Effector memory CD8-positive, alpha-beta T cell (primary cell): ENCODE results near the gene ZBTB39.
"Not testable (repeated sequence)": the region's sequence is repeated elsewhere in the genome, so short reads cannot be mapped to it uniquely, and the experiment has no call there.

ENCODE experiments used
- ATAC-seq: fragments of 150-1000 bp; cut with Tn5 transposase; replicated peaks from 2 replicates; pipeline ENCODE4 v1.10.0; 2021; ENCODE audit warnings: mild to moderate bottlenecking, moderate library complexity
- DNase-seq, 3 experiments: peaks; one replicate each; pipeline ENCODE4 v3.0.0; 2021
- H3K27ac Mint-ChIP-seq, 2 donors: one replicate each; pipeline ENCODE4 v1.8.0; 2022; ENCODE audit warnings: mild to moderate bottlenecking in 2 of 2, mixed read lengths in 2 of 2, moderate library complexity in 2 of 2
- H3K27me3 Mint-ChIP-seq, 2 donors: one replicate each; pipeline ENCODE4 v1.8.0; 2022; ENCODE audit warnings: mixed read lengths in 2 of 2
- H3K36me3 Mint-ChIP-seq: one replicate; pipeline ENCODE4 v1.8.0; 2022; ENCODE audit warnings: mild to moderate bottlenecking, moderate library complexity, mixed read lengths; ENCODE audit not compliant: insufficient read depth
- H3K4me1 Mint-ChIP-seq, 2 donors: one replicate each; pipeline ENCODE4 v1.8.0; 2022; ENCODE audit warnings: low read depth in 2 of 2, mixed read lengths in 2 of 2
- H3K4me3 Mint-ChIP-seq, 2 donors: one replicate each; pipeline ENCODE4 v1.8.0; 2022; ENCODE audit warnings: mild to moderate bottlenecking in 2 of 2, mixed read lengths in 2 of 2, moderate library complexity in 2 of 2
- H3K9me3 Mint-ChIP-seq, 2 donors: one replicate each; pipeline ENCODE4 v1.8.0; 2022; ENCODE audit warnings: mixed read lengths in 2 of 2

The ZBTB39 gene

GRCh38 chr12:56990648-56991318 lies 15.6 kb downstream of the ZBTB39 start:
- DNase-seq (no peak), ATAC-seq (no peak)
- Mint-ChIP-seq H3K27me3 (no peaks in the 10 kb centered on the region), H3K4me1 (peaks cover 6 to 8% of the 10 kb centered on the region in 2 donors), H3K27ac (peak overlapping the region; percentile 33 to 47), H3K9me3 (no peaks in the 10 kb centered on the region), H3K4me3 (no peak overlapping the region), H3K36me3 (peaks cover 4% of the 10 kb centered on the region)

- Mint-ChIP-seq H3K4me1 (peaks cover 6 to 8% of the 10 kb centered on the region in 2 donors), H3K27ac (peak overlapping the region in 1 of 2 donors; percentile 47), H3K9me3 (no peaks in the 10 kb centered on the region), H3K27me3 (no peaks in the 10 kb centered on the region), H3K36me3 (peaks cover 4% of the 10 kb centered on the region), H3K4me3 (no peak overlapping the region)
- ATAC-seq = no peak
- DNase-seq = no peak
These were observed 16.3 kb downstream of the ZBTB39 start for GRCh38 chr12:56989861-56990610.

GRCh38 chr12:56988207-56988739 lies 18.1 kb downstream of the ZBTB39 start:
- Mint-ChIP-seq H3K4me3 (no peak overlapping the region), H3K36me3 (peaks cover 4% of the 10 kb centered on the region), H3K9me3 (no peaks in the 10 kb centered on the region)

GRCh38 chr12:56987551-56988053 lies 18.7 kb downstream of the ZBTB39 start:
- DNase-seq (peak; percentile 68 to 71 (median 69)), ATAC-seq (peak; percentile 80)
- Mint-ChIP-seq H3K4me3 (no peak overlapping the region), H3K36me3 (peaks cover 4% of the 10 kb centered on the region), H3K27ac (peak overlapping the region in 1 of 2 donors; percentile 31), H3K4me1 (peaks cover 6 to 8% of the 10 kb centered on the region in 2 donors), H3K27me3 (no peaks in the 10 kb centered on the region), H3K9me3 (no peaks in the 10 kb centered on the region)

More at GRCh38 chr12:56988207-56988739, 18.1 kb downstream of the ZBTB39 start:
- no peaks in the 10 kb centered on the region for H3K27me3 Mint-ChIP-seq
- H3K4me1 Mint-ChIP-seq = peaks cover 6 to 8% of the 10 kb centered on the region in 2 donors
- DNase-seq (no peak), ATAC-seq (no peak)
- no peak overlapping the region for H3K27ac Mint-ChIP-seq

GRCh38 chr12:56987011-56987410 lies 19.3 kb downstream of the ZBTB39 start:
- H3K9me3 Mint-ChIP-seq = no peaks in the 10 kb centered on the region
- no peak overlapping the region for H3K4me3 Mint-ChIP-seq

GRCh38 chr12:56985714-56986113 lies 20.6 kb downstream of the ZBTB39 start:
- H3K27me3 Mint-ChIP-seq, ATAC-seq, H3K4me1 Mint-ChIP-seq, H3K9me3 Mint-ChIP-seq, H3K4me3 Mint-ChIP-seq, H3K27ac Mint-ChIP-seq, H3K36me3 Mint-ChIP-seq, DNase-seq: not testable (repeated sequence)

More at GRCh38 chr12:56987011-56987410, 19.3 kb downstream of the ZBTB39 start:
- Mint-ChIP-seq H3K27me3 (no peaks in the 10 kb centered on the region), H3K4me1 (peaks cover 6 to 8% of the 10 kb centered on the region in 2 donors), H3K27ac (no peak overlapping the region), H3K36me3 (peaks cover 4% of the 10 kb centered on the region)
- DNase-seq (no peak), ATAC-seq (no peak)

GRCh38 chr12:56983386-56983785 lies 23.0 kb downstream of the ZBTB39 start:
- H3K4me1 Mint-ChIP-seq = peaks cover 6 to 8% of the 10 kb centered on the region in 2 donors
- no peak overlapping the region for H3K27ac Mint-ChIP-seq
- peaks cover 4% of the 10 kb centered on the region for H3K36me3 Mint-ChIP-seq
- no peaks in the 10 kb centered on the region for H3K27me3 Mint-ChIP-seq
- H3K4me3 Mint-ChIP-seq = no peak overlapping the region
- DNase-seq (no peak), ATAC-seq (no peak)
- H3K9me3 Mint-ChIP-seq = no peaks in the 10 kb centered on the region

DNA sequence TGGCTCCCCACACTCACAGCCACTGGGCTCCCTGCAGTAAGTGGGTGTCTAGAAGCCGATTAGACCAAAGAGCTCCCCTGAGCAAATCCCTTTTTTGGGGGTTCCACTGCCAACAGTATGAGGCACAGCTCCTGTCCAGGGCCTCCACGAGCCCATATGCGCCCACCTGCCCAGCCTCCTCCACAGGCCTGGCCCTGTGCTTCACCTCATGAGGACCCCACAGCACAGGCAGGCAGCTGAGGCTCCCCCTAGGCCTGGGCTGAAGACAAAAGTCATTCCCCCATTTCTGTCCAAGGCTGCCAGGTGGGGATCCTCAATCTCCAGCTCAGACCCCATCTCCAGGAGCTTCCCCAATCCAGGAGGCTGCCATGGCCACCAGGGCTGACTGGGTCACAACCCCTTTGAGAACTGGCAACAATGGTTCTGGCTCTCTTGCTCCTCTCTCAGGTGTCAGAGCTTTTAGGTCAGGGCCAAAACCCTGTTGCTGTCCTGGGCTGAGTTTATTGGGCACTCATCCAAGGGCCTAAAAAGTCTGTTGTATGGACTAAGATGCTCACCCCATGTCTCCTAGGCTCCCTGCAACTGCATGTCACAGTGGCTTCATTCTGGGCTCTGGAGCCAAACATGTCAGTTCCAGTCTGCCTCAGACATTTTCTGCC lies 23.6 kb downstream of the ZBTB39 start:
- H3K9me3 Mint-ChIP-seq, H3K4me3 Mint-ChIP-seq, H3K27ac Mint-ChIP-seq, ATAC-seq, DNase-seq, H3K4me1 Mint-ChIP-seq, H3K27me3 Mint-ChIP-seq, H3K36me3 Mint-ChIP-seq: not testable (repeated sequence)

DNA sequence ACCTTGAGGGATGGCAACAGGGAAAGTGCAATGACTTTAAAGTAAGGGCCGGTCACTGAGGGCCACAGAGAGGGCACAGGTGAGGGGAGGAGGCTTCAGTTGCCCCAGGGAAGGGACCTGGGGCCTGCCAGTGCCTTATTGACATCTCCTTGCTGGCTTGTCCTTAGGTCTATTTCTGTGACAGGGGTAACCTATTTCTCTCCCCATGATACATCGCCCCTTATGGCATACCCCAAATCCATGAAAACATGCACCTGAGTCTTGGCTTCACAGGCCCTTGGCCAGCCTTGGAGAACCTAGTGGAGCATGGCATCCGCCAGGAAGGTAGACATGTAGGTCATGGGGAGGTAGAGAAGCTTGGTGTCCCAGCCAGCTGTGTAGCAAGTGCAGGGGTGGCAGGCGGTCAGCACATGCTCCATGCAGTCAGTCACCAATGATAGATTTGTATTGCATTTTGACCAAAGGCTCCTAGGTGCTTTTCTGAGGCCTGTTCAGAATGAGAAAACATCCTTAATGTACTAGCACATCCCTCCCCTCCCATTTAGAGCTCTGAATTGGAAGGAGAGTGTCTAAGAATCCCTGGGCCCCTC lies 25.3 kb downstream of the ZBTB39 start:
- Mint-ChIP-seq H3K36me3 (no peaks in the 10 kb centered on the region), H3K9me3 (no peaks in the 10 kb centered on the region), H3K4me1 (no peaks in the 10 kb centered on the region), H3K27me3 (no peaks in the 10 kb centered on the region), H3K4me3 (no peak overlapping the region), H3K27ac (no peak overlapping the region)
- DNase-seq (no peak), ATAC-seq (no peak)

DNA sequence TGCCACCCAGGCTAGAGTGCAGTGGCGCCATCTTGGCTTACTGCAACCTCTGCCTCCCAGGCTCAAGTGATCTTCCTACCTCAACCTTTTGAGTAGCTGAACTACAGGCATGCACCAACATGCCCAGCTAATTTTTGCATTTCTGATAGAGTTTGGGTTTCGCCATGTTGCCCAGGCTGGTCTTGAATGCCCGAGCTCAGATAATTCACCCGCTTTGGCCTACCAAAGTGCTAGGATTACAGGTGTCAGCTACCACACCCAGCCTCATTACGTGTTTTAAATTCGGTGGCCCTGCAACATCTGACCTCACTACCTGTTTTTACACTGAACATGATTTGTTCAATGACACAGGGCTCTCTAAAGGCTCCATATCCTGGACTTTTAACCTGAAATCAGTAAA lies 26.1 kb downstream of the ZBTB39 start:
- H3K9me3 Mint-ChIP-seq = no peaks in the 10 kb centered on the region
- H3K27ac Mint-ChIP-seq = no peak overlapping the region
- DNase-seq = no peak
- no peaks in the 10 kb centered on the region for H3K27me3 Mint-ChIP-seq
- H3K4me3 Mint-ChIP-seq = no peak overlapping the region
- no peak for ATAC-seq
- no peaks in the 10 kb centered on the region for H3K36me3 Mint-ChIP-seq
- no peaks in the 10 kb centered on the region for H3K4me1 Mint-ChIP-seq

DNA sequence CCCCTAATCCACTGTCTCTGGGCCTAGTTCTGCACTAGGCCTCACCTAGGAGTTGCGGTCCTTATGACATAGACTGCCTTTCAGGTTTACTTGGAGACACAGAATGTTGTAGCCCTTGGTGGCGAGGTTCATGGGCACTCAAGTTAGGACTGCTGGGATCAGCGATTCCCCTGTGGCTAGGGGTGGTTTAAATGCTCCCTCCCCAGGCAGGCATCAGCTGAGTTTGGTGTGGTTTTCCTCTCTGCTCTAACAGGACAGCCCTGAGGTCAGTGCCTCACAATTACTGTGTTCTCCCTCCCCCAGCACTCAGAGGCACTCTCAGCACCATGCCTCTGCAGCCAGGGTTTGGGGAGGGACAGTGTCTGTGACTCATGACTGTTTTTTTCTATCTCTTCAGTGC lies 26.7 kb downstream of the ZBTB39 start:
- Mint-ChIP-seq H3K9me3 (no peaks in the 10 kb centered on the region), H3K4me1 (no peaks in the 10 kb centered on the region), H3K27me3 (no peaks in the 10 kb centered on the region), H3K27ac (no peak overlapping the region), H3K36me3 (no peaks in the 10 kb centered on the region), H3K4me3 (no peak overlapping the region)
- ATAC-seq = no peak
- no peak for DNase-seq

DNA sequence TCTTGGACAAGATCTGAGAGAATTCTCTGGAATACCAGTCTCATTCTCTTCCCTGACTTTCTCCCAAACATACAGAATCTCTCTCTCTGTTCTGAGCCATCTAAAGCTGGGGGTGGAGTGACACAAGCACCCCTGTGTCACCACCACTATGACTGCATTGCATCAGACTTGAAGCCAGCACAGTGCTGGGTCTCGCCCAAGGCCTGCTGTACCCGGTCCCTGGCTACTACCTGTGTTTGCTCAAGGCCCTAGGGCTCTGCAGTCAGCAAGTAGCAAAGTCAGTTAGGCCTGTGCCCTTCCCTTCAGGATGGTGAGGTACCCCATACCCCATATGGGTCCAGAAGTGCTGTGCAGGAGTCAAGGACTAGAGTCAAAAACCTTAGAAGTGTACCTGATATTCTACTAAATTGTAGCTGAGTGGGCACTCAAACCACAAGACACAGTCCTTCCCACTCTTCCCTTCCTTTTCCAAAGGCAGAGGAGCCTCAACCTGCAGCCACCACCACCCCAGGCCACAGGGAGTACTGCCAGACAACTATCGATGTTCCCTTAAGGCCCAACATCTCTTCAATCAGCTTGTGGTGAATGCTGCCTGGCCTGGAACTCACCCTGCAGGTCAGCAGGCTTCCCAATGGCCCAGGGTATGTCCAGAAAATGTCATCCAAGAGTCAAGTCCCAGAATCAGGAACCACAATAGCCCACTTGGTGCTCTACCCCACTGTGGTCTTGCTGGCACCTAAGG lies 27.8 kb downstream of the ZBTB39 start:
- no peaks in the 10 kb centered on the region for H3K27me3 Mint-ChIP-seq
- no peaks in the 10 kb centered on the region for H3K9me3 Mint-ChIP-seq
- no peak for ATAC-seq
- no peaks in the 10 kb centered on the region for H3K4me1 Mint-ChIP-seq
- no peaks in the 10 kb centered on the region for H3K36me3 Mint-ChIP-seq
- no peak overlapping the region for H3K27ac Mint-ChIP-seq
- DNase-seq = no peak
- H3K4me3 Mint-ChIP-seq = no peak overlapping the region

DNA sequence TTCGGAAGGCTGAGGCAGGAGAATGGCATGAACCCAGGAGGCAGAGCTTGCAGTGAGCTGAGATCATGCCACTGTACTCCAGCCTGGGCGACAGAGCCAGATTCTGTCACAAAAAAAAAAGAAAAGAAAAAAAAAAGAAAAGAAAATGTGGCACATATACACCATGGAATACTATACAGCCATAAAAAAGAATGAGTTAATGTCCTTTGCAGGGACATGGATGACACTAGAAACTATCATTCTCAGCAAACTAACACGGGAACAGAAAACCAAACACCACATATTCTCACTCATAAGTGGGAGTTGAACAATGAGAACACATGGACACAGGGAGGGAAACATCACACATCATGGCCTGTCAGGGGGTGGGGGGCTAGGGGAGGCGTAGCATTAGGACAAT lies 29.0 kb downstream of the ZBTB39 start:
- H3K4me1 Mint-ChIP-seq, ATAC-seq, H3K9me3 Mint-ChIP-seq, H3K27me3 Mint-ChIP-seq, H3K36me3 Mint-ChIP-seq, H3K4me3 Mint-ChIP-seq, H3K27ac Mint-ChIP-seq, DNase-seq: not testable (repeated sequence)
